ENCODE data around the gene LPCAT1. TPM values are rescaled to one million over a fixed set of nuclear protein-coding genes. Genes with fewer than 3 reads are reported as not detected.

Gene LPCAT1
- total and polyA plus RNA-seq, 2 of the 13 experiments (the other 11 are each of a cell fraction or from before 2014, with no cell fraction given), result 29.8 to 90.6 TPM

DNA sequence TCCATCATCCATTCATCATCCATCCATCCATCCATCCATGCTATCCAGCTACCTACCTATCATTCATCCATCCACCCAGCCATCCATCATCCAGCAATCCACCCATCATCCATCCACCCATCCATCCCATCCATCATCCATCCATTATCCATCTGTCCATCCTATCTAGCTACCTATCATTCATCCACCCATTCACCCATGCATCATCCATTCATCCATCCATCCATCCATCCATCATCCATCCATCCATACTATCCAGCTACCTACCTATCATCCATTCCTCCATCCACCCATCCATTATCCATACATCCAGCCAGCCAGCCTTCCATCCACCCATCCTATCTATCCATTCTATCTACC is 104.9 kb downstream of the LPCAT1 start (continued):
- 0 out of 2 replicates have a peak, but pooled peaks have one; percentile 35 for TF ChIP-seq SOX6 (IDR thresholded peaks at IDR 0.05)
- TF ChIP-seq SOX6 (CRISPR knock-in tag; IDR thresholded peaks at IDR 0.05), result no peak
- TF ChIP-seq, protein P1, sequence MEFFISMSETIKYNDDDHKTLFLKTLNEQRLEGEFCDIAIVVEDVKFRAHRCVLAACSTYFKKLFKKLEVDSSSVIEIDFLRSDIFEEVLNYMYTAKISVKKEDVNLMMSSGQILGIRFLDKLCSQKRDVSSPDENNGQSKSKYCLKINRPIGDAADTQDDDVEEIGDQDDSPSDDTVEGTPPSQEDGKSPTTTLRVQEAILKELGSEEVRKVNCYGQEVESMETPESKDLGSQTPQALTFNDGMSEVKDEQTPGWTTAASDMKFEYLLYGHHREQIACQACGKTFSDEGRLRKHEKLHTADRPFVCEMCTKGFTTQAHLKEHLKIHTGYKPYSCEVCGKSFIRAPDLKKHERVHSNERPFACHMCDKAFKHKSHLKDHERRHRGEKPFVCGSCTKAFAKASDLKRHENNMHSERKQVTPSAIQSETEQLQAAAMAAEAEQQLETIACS (CRISPR knock-in tag; IDR thresholded peaks at IDR 0.05), result no peak
- peak; percentile 3; the same call in 1 of the 2 replicates for TF ChIP-seq ATF7 (IDR thresholded peaks at IDR 0.05)
- no peak for TF ChIP-seq ATF7 (CRISPR knock-in tag; IDR thresholded peaks at IDR 0.05)
- TF ChIP-seq, protein P2, sequence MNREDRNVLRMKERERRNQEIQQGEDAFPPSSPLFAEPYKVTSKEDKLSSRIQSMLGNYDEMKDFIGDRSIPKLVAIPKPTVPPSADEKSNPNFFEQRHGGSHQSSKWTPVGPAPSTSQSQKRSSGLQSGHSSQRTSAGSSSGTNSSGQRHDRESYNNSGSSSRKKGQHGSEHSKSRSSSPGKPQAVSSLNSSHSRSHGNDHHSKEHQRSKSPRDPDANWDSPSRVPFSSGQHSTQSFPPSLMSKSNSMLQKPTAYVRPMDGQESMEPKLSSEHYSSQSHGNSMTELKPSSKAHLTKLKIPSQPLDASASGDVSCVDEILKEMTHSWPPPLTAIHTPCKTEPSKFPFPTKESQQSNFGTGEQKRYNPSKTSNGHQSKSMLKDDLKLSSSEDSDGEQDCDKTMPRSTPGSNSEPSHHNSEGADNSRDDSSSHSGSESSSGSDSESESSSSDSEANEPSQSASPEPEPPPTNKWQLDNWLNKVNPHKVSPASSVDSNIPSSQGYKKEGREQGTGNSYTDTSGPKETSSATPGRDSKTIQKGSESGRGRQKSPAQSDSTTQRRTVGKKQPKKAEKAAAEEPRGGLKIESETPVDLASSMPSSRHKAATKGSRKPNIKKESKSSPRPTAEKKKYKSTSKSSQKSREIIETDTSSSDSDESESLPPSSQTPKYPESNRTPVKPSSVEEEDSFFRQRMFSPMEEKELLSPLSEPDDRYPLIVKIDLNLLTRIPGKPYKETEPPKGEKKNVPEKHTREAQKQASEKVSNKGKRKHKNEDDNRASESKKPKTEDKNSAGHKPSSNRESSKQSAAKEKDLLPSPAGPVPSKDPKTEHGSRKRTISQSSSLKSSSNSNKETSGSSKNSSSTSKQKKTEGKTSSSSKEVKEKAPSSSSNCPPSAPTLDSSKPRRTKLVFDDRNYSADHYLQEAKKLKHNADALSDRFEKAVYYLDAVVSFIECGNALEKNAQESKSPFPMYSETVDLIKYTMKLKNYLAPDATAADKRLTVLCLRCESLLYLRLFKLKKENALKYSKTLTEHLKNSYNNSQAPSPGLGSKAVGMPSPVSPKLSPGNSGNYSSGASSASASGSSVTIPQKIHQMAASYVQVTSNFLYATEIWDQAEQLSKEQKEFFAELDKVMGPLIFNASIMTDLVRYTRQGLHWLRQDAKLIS (CRISPR knock-in tag; IDR thresholded peaks at IDR 0.05), result no peak
- TF ChIP-seq ZC3H13 (CRISPR knock-in tag; IDR thresholded peaks at IDR 0.05), result no peak
- no peak for TF ChIP-seq KAT2B (IDR thresholded peaks at IDR 0.05; ENCODE audit: borderline replicate concordance, low read depth, low read length)
- TF ChIP-seq EZH2 (conservative IDR thresholded peaks at IDR 0.05; ENCODE audit: low read depth, low read length), result no peak

Data from HepG2 (cell line).